HepG2 (cell line): ENCODE measurements around the gene DOK1. TPM values are rescaled to one million over a fixed set of nuclear protein-coding genes. Genes with fewer than 3 reads are reported as not detected.

Source experiments
- CCDC6 ChIP-seq: sonication (generic); formaldehyde crosslinking; IDR thresholded peaks from 2 replicates; pipeline ENCODE4 v1.8.1; 2022; ENCODE audit warnings: mild to moderate bottlenecking, missing genetic modification reagents, moderate library complexity
- FOSL1 ChIP-seq: sonication (generic); formaldehyde crosslinking; IDR thresholded peaks from 2 replicates; pipeline ENCODE4 v1.9.0; 2021; ENCODE audit warnings: missing genetic modification reagents, borderline replicate concordance
- GABPB1 ChIP-seq: IDR thresholded peaks from 2 replicates; pipeline ENCODE4 v1.6.1; 2016; ENCODE audit warnings: mild to moderate bottlenecking, missing genetic modification reagents, moderate library complexity, missing compliant biosample characterization
- MEIS2 ChIP-seq: sonication (generic); formaldehyde crosslinking; IDR thresholded peaks from 2 replicates; pipeline ENCODE4 v1.9.0; 2021; ENCODE audit warnings: mild to moderate bottlenecking, missing genetic modification reagents
- MTA1 ChIP-seq: sonication (generic); formaldehyde crosslinking; IDR thresholded peaks from 2 replicates; pipeline ENCODE4 v1.4.0; 2020; ENCODE audit warnings: missing genetic modification reagents, mild to moderate bottlenecking, borderline replicate concordance
- MXD3 ChIP-seq: IDR thresholded peaks from 2 replicates; pipeline ENCODE4 v1.6.1; 2016; ENCODE audit warnings: mild to moderate bottlenecking, missing biosample characterization, missing genetic modification reagents
- MXD4 ChIP-seq: IDR thresholded peaks from 2 replicates; pipeline ENCODE4 v1.6.1; 2016; ENCODE audit warnings: mild to moderate bottlenecking, missing biosample characterization, missing genetic modification reagents
- NFYB ChIP-seq: sonication (generic); formaldehyde crosslinking; IDR thresholded peaks from 2 replicates; pipeline ENCODE4 v1.4.0; 2020; ENCODE audit warnings: missing genetic modification reagents
- POGZ ChIP-seq: sonication (generic); formaldehyde crosslinking; IDR thresholded peaks from 2 replicates; pipeline ENCODE4 v1.4.0; 2020; ENCODE audit warnings: mild to moderate bottlenecking, missing genetic modification reagents
- RBFOX2 ChIP-seq: fragments of 200-400 bp; formaldehyde crosslinking; IDR thresholded peaks from 2 replicates; pipeline ENCODE4 v1.6.1; 2017; ENCODE audit warnings: low read depth, mild to moderate bottlenecking, low read length
- SMC3 ChIP-seq: IDR thresholded peaks from 2 replicates; pipeline ENCODE4 v1.6.1; 2011; ENCODE audit warnings: low read length, improper control_type of control experiment
- SPEN ChIP-seq: sonication (generic); formaldehyde crosslinking; IDR thresholded peaks from 2 replicates; pipeline ENCODE4 v1.5.1; 2020; ENCODE audit warnings: low read depth, mild to moderate bottlenecking, missing genetic modification reagents
- TBX3 ChIP-seq: fragments of 450-650 bp; IDR thresholded peaks from 2 replicates; pipeline ENCODE4 v1.6.1; 2017; ENCODE audit warnings: antibody characterized with exemption, mild to moderate bottlenecking, inconsistent platforms, borderline replicate concordance
- UBTF ChIP-seq: sonication (generic); formaldehyde crosslinking; IDR thresholded peaks from 2 replicates; pipeline ENCODE4 v1.4.0; 2020; ENCODE audit warnings: mild to moderate bottlenecking, missing genetic modification reagents
- ZFP82 ChIP-seq: sonication (generic); formaldehyde crosslinking; IDR thresholded peaks from 2 replicates; pipeline ENCODE4 v1.5.1; 2020; ENCODE audit warnings: mild to moderate bottlenecking, missing genetic modification reagents, borderline replicate concordance
- ZFY ChIP-seq: sonication (generic); formaldehyde crosslinking; IDR thresholded peaks from 2 replicates; pipeline ENCODE4 v1.4.0; 2020; ENCODE audit warnings: missing genetic modification reagents
- ZNF317 ChIP-seq: sonication (generic); formaldehyde crosslinking; IDR thresholded peaks from 2 replicates; pipeline ENCODE4 v1.5.0; 2020; ENCODE audit warnings: mild to moderate bottlenecking, missing genetic modification reagents
- ZNF546 ChIP-seq: sonication (generic); formaldehyde crosslinking; conservative IDR thresholded peaks from 2 replicates; pipeline ENCODE4 v1.8.1; 2023; ENCODE audit warnings: mild to moderate bottlenecking, missing genetic modification reagents
- ZNF773 ChIP-seq: sonication (generic); formaldehyde crosslinking; IDR thresholded peaks from 2 replicates; pipeline ENCODE4 v1.4.0; 2020; ENCODE audit warnings: missing genetic modification reagents, borderline replicate concordance
- ZNF776 ChIP-seq: sonication (generic); formaldehyde crosslinking; IDR thresholded peaks from 2 replicates; pipeline ENCODE4 v1.4.0; 2020; ENCODE audit warnings: mild to moderate bottlenecking, missing genetic modification reagents
- ZSCAN31 ChIP-seq: sonication (generic); formaldehyde crosslinking; IDR thresholded peaks from 2 replicates; pipeline ENCODE4 v1.5.0; 2020; ENCODE audit warnings: low read depth, mild to moderate bottlenecking, missing genetic modification reagents
- polyA plus RNA-seq, 8 experiments: library from polyadenylated mRNA; depleted of rRNA in 3 of 8; stranded (reverse) in 7 of 8; unstranded in 1 of 8; fragments of >200 nt; fragmentation: Illumina TruSeq in 4 of 8; extraction: Trizol in 4 of 8; gene quantifications; 2 replicates each; pipeline versions ENCODE4 v1.2.1 to v1.2.3, GENCODE V29; 2011 to 2016; ENCODE audit warnings: low read depth in 4 of 8, missing spikeins in 1 of 8, mixed read lengths in 1 of 8; ENCODE audit not compliant: insufficient read depth in 1 of 8
- total RNA-seq, 5 experiments: library from RNA; depleted of rRNA; stranded (reverse); fragments of >200 nt; fragmentation: Illumina TruSeq; extraction: Trizol; gene quantifications; 2 replicates each; pipeline ENCODE4 v1.2.3, GENCODE V29; 2016; ENCODE audit warnings: low read depth in 1 of 5
- TF ChIP-seq, protein P1 (sequence below): sonication (generic); formaldehyde crosslinking; IDR thresholded peaks from 2 replicates; pipeline ENCODE4 v1.4.0; 2020; ENCODE audit warnings: missing genetic modification reagents

DOK1 gene
- total and polyA plus RNA-seq, 2 of the 13 experiments (the other 11 are each of a cell fraction or from before 2014, with no cell fraction given), result 0.53 to 0.74 TPM

- TF ChIP-seq, protein P1, sequence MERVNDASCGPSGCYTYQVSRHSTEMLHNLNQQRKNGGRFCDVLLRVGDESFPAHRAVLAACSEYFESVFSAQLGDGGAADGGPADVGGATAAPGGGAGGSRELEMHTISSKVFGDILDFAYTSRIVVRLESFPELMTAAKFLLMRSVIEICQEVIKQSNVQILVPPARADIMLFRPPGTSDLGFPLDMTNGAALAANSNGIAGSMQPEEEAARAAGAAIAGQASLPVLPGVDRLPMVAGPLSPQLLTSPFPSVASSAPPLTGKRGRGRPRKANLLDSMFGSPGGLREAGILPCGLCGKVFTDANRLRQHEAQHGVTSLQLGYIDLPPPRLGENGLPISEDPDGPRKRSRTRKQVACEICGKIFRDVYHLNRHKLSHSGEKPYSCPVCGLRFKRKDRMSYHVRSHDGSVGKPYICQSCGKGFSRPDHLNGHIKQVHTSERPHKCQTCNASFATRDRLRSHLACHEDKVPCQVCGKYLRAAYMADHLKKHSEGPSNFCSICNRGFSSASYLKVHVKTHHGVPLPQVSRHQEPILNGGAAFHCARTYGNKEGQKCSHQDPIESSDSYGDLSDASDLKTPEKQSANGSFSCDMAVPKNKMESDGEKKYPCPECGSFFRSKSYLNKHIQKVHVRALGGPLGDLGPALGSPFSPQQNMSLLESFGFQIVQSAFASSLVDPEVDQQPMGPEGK, result peak; percentile 26; the same call in 1 of the 2 replicates
- TF ChIP-seq NFYB (CRISPR knock-in tag) (0 out of 2 replicates have a peak, but pooled peaks have one; percentile 10), ZNF317 (CRISPR knock-in tag) (no peak), FOSL1 (no peak), SPEN (peak; percentile 56), SMC3 (no peak), ZNF776 (peak; percentile 92), ZFY (CRISPR knock-in tag) (peak; percentile 63), MEIS2 (CRISPR knock-in tag) (0 out of 2 replicates have a peak, but pooled peaks have one; percentile 53), RBFOX2 (peak; percentile 71), MXD3 (peak; percentile 44; the same call in 1 of the 2 replicates), MXD4 (CRISPR knock-in tag) (peak; percentile 20; the same call in 1 of the 2 replicates), UBTF (CRISPR knock-in tag) (peak; percentile 70; the same call in 1 of the 2 replicates), GABPB1 (CRISPR knock-in tag) (peak; percentile 64), POGZ (CRISPR knock-in tag) (peak; percentile 8; the same call in 1 of the 2 replicates), CCDC6 (CRISPR knock-in tag) (peak; percentile 37; the same call in 1 of the 2 replicates), TBX3 (no peak), MTA1 (peak; percentile 19; the same call in 1 of the 2 replicates), ZNF773 (0 out of 2 replicates have a peak, but pooled peaks have one; percentile 20), ZSCAN31 (peak; percentile 64; the same call in 1 of the 2 replicates), ZFP82 (CRISPR knock-in tag) (no peak; the same call in 1 of the 2 replicates), ZNF546 (CRISPR knock-in tag) (peak; percentile 34; the same call in 1 of the 2 replicates)
Measured at GRCh38 chr2:74548900-74549826, 5.4 kb upstream of the DOK1 start (continued).
